NCI-H345 treated with DMSO at 0.1 percent for 48 hours (cell line): ENCODE data around the gene RAD9A.

ENCODE experiments used
- DNase-seq: peaks from one replicate; lab custom pipeline; 2025; ENCODE audit not compliant: unreplicated experiment; lab: John Stamatoyannopoulos, UW

Gene RAD9A

GRCh38 chr11:67408437-67409200, 16.8 kb downstream of the RAD9A start:
- DNase-seq, result no peak

GRCh38 chr11:67409261-67409666, 17.5 kb downstream of the RAD9A start:
- no peak for DNase-seq

- DNase-seq, result no peak
These were observed 18.1 kb downstream of the RAD9A start for GRCh38 chr11:67409781-67410368.

- no peak for DNase-seq
These were observed 18.6 kb downstream of the RAD9A start for GRCh38 chr11:67410369-67410831.

GRCh38 chr11:67410984-67411784, 19.4 kb downstream of the RAD9A start:
- no peak for DNase-seq

- no peak for DNase-seq
These were observed 20.0 kb downstream of the RAD9A start for GRCh38 chr11:67411785-67412152.

GRCh38 chr11:67412495-67413179, 20.9 kb downstream of the RAD9A start:
- DNase-seq, result no peak

- DNase-seq, result no peak
These were observed 21.6 kb downstream of the RAD9A start for GRCh38 chr11:67413266-67413849.

GRCh38 chr11:67415501-67416304, 23.9 kb downstream of the RAD9A start, which contains the start of gene CARNS1:
Gene CARNS1 (plus strand): TSS chr11:67415678. CDS start chr11:67416200, 522 bp downstream.
- DNase-seq, result no peak

- DNase-seq, result peak; percentile 71
These were observed 24.9 kb downstream of the RAD9A start for GRCh38 chr11:67416416-67417335.

- no peak for DNase-seq
These were observed 25.6 kb downstream of the RAD9A start for GRCh38 chr11:67417425-67417824.

- peak; percentile 36 for DNase-seq
These were observed 26.9 kb downstream of the RAD9A start for GRCh38 chr11:67418476-67419281.

GRCh38 chr11:67419325-67420049, 27.7 kb downstream of the RAD9A start:
- DNase-seq, result no peak

GRCh38 chr11:67420147-67420645, 28.4 kb downstream of the RAD9A start:
- DNase-seq, result no peak

GRCh38 chr11:67420646-67421429, 29.1 kb downstream of the RAD9A start:
- DNase-seq, result peak; percentile 88

GRCh38 chr11:67421430-67422031, 29.7 kb downstream of the RAD9A start:
- DNase-seq, result no peak
